ENCODE results near the gene CABS1.

CABS1 gene

DNA sequence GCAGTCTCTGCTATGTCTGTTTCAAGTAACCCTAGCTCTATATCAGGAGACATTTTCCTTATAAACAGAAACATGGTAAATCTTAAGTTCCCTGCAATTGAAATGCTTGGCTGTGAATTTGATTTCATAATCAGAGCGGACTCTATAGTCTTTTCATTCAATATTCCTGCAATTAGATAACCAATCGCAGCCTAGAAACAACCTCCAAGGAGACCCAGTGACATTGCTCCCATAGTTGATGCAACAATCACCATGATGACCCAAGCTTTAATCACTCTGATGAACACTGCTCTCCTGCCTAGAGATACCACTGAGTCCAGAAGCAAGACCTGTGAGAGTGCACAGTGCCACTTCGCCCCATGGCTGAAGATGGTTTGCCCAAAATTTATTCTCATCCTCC, at the start of gene CABS1:
CABS1 (plus strand) TSS at position 301 of the 400 bp plus-strand sequence; CDS start at position 360, 59 bp downstream.
- DNase-seq: no peak

DNA sequence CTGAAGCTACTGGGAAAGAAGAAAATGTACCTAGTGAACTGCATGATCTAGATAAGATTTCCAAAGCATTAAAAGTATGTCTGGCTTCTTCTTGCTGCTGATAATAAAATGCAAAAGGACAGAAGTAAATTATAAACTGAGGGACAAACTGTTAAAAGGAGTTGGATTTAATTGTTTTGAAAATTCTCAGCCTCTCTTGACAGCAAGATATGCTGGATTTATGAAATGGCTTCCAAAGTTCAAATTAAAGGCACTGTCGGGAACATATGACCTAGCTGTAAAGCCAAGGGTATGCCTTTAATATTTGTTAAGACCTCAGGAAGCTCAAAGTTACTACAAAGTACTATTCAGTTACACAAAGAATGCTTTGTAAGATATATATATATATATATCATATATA, 46.1 kb upstream of the CABS1 start:
- DNase-seq: no peak

DNA sequence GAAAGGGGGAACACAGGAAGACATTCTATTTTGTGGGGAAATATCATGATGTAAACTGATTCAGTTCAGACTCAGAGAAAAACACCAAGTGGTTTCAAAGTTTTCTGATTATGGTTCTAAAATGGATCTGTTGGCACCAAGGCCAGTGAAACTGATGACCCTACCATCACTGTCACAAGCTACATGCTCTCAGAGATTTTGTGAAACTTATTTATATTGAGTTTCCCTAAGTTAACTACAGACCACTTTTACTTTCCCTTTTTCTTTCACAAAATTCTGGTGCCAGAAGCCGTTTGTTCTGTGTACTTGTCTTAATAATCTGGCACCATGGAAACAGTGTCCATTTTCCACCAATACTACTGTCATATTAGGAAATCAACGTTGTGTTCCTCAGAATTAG, 43.4 kb upstream of the CABS1 start:
- DNase-seq: no peak

DNA sequence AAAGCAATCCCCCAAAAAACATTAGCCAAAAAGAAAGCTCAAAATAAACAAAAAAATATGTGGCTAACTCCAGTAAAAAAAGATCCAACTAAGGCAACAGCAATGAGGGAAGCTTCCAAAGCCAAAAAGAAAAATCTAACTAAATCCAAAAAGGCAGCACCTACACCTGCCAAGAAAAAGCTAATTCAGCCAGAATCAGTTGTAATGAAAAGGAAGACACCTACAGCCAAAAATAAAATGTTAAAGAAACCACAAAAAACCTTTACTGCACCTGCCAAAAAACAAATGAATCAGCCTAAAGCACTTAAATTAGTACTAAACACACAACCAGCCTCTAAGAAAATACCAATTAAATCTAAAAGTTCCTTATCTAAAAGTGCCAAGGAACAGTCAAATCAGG, 37.2 kb upstream of the CABS1 start:
- no peak for DNase-seq

DNA sequence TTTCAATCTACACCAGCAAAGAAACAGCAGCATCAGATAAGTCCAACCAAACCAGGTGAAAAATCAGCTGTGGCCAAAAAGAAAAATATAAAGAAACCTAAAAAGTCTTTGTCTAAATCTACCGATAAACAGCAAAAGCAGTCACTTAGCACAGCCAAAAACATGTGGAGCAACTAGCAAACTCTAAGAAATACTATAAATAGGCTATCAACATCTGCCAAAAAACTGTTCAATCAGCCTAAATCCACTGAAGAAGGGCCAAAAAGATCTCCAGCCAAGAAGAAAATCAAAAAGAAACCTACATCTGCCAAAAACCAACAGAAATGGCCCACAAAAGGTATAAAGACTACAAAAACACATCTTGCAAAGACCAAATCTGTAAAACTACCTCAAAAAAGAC, 36.7 kb upstream of the CABS1 start:
- no peak for DNase-seq

DNA sequence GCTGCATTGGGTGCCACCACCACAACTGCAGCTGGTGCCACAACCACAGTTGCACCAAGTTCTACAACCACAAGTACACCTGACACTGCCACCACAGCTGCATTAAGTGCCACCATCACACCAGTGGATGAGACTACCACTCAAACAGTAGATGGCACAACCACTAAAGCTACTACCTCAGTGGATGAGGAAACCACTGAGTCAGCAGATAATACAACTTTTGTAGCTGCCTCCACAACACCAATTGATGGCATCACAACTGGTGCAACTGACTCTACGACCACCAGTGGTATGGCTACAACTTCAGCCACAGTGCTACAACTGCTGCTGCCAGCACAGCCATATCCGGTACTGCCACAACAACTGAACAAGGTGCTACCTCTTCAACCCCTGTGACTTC, 35.1 kb upstream of the CABS1 start:
- DNase-seq: no peak

DNA sequence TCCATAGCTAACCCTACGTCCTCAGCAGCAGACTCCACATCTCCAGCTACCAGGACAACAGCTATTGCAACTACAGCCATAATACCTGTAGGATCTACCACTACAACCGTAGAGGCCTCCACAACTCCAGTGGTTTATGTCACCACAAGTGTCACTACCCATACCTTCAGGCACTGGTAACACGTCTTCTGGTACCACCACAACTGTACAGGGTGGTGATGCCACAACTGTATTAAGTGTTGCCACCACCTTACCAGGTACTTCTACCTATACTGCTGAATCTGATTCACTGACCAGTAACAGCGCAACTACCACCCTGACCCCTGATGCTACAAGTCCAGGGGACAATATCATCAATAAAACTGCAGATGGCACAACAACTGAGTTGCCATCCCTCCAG, 34.6 kb upstream of the CABS1 start:
- DNase-seq: no peak

DNA sequence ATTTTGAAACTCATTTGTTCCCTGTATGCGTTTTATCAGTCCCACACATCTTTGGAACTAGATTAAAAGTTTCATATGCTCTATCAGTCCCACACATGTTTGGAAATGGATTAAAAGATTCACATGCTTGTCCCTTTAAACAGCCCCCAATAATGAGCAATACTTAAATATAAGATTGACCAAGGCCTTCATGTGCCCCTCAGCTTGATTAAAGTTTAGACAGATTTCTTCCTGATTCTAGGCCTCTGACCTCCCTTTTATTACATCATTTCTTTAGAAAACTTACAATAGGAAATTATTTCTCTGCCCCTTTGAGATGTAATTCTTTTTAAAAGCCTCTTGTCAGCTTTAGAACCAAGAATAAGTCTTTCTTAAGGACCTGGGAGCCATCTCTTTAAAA, 31.7 kb upstream of the CABS1 start:
- DNase-seq: no peak

DNA sequence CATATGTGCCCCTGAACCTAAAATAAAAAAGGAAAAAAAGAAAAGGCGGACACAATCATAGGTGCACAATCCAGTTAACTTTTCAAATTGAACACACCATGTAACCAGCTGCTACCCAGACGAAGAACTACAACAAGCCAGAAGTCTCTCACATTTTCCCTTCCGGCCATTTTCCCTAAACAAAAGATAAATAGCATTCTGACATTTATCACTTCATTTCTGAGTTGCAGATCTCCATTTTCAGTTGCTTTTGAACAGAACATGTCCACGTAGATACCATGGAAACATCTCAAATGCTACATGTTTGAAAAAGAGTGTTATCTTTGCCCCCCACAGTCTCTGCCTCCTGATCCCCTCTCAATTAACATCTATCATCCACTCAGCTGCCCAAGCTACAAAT, 29.2 kb upstream of the CABS1 start:
- DNase-seq: no peak

DNA sequence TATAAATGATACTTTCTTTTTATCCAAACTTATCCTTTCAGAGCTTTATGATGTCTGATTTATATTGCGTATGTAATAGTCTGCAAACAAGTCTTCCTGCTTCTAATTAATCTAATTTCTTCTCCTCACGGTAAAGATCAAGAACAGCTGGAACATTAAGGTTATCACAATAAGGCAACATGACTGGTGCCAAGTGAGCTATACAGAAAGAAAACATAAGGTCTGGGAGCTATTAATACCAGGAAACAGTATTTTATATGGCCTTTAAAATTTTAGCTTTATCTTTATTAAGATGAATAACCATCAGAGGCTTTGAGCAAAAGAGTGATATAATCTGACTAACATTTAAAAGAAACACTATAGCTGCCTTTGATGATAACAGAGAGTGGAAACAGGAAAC, 28.7 kb upstream of the CABS1 start:
- no peak for DNase-seq

DNA sequence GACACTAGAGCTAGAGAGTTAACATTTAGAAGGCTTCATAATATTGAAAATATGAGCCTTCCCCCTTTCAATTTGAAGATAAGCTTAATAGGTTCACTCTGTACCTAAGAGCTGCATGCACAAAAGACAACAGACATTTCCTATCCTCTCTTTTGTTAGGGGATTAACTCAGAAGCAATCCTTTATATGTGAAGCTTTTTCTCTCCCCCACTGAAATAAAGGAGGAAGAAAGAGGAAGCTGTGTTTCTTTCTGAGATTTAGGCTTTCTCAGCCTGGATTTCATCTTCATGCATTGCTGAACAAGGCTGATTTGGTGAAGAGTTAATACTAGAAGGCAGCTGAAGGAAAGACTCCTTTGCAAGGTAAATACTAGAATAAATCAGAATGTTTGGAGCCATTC, 21.0 kb upstream of the CABS1 start:
- no peak for DNase-seq

DNA sequence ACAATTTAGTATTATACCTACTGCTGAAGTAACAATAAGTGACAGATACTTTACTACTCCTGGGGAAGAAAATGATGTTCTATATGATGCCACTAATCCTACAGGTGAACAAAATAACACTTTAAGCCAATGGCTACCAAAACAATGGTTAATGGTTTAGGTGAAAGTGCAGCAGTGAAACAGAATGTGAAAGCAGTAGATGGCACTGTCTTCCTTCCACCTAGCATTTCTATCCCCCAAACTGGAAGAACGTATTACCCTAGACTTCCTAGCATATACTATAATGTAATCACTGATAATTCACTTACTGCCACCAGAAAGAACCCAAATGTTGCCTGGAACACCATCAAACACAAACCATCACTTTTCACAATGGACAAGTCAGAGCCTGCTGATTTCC, 18.9 kb upstream of the CABS1 start:
- no peak for DNase-seq

DNA sequence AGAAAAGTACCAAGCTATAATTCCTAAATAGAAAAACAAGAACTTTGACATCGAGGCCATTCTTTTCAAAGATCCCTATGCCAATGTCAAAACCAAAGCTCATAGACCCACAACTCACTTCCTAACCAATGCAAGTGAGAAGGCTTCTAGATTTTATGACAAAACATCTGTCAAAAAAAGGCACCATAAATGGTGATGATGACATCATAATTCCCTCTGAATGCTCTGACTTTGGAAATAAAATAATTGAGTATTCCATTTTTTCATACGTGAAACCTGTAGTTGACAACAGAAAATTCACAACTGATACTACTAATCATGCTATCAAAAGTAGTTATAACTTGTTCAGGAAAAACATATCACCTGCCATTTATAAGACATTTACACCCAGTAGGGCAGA, 8.7 kb upstream of the CABS1 start:
- DNase-seq: no peak

DNA sequence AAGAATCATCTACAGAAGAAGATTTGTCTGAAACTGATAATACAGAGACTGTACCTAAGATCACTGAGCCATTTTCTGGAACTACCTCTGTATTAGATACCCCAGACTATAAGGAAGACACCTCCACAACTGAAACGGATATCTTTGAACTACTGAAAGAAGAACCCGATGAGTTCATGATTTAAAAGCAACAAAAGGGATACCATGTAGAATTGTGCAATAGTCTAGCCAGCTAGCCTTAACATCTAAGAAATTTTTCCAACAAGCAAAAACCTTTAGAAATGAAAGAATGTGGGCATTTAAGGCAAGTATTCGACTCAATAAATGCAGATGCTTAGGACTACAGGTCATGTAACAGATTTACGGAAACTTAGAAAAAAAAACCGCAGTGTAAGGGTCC, 1.3 kb downstream of the CABS1 start:
- DNase-seq: no peak

DNA sequence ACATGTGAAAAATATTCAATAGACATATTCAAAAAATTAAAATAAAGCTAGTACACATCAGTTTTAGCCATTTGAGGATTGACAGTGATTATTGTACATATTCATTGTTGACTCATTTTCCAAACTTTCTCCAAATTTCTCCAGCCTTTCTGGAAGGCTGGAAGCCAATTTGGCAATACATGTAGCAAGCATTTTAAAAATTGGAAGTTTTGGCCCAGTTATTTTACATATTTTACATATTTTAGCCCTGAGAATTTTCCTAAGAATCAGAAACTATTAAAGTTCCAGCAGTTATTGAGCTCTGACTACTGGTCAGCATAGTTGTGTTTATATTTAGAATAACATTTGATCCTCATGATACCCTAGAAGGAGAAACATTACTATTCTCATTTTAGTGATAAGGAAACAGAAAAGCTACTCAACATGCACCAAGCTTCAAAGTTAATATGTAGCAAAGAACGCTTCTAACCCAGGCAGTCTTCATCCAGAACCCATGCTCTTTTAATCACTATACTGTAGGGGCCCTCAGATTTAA, 3.2 kb downstream of the CABS1 start:
- DNase-seq: no peak

DNA sequence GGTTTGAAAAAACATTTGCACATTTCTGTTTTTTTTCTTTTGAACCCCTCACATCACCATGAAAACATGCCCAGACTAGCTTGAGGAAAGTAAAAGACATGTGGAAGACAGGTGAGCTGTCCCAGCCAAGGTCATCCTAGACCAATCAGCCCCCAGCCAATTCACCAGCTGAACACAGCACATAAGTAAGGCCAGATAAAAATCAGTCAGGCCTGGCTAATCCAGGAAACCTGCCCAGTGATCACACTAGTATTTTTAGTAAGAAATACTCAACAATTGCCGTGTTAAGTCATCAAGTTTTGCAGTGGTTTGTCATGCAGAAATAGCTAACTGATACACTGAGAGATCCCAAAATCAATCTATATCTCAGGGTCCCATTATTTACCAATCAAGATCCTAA, 21.4 kb downstream of the CABS1 start:
- no peak for DNase-seq

DNA sequence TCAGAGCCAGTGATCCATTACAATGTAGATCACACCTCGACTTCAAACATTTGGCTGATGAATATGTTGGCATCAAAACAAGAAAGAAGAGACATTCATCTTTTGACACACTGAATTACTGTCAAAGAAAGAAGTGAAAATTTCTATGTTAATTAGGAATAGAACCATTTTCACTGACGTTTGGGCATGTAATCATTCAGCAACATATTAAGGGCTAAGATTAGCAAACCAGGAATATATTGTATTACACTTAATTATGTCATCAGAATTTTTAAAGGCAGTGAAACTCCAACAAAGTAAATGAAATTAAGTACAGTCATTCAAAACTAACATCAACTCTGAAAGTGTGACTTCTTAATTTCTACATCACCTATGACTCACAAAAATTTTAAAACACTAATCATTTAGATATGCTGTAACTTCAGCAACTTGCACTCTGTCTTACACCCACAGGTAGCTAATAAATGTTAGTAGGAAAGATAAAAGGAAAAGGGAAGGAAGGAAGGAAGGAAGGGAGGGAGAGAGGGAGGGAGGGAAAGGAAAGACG, 24.4 kb downstream of the CABS1 start:
- no peak for DNase-seq

DNA sequence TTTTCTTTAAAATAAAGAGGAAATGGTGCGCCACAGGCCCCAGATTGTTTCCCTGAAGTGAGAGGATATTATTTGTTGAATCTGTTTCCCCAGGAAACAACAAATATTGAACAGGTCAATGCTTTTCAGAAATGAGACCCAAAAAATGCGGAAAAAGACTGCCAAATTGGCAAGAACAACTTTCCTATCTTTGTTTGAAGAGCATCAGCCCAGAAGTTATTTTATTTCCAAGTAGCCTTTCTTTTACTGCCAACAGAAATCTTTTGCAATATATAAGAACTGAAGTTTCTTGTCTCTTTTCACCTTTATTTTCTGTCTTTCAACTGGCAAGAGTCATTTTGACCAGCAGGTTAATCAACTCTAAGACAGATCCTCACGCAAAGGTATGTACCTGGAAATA, 25.7 kb downstream of the CABS1 start, which contains the start of gene SMR3A:
SMR3A (plus strand) TSS at position 301 of the 400 bp plus-strand sequence. CDS start 1,356 bp downstream, outside the sequence.
- no peak for DNase-seq

DNA sequence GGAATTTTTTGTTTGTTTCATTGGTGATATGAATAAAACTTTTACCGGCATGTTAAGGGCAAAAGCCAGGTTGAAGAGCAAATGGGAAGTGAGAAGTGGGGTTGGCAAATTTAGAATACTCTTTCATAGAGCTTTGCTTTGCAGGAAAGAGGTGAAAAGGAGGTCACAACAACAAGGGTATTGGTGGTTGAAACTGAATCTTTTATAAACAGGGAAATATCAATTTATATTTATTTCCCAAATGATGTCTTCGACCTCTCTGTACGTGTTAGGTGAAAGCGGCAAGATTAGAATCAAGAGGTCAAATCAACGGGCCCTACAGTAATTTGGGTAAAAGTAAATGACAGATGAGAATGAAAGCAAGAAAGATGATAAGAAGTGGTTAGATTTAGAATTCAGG, 29.2 kb downstream of the CABS1 start:
- no peak for DNase-seq

DNA sequence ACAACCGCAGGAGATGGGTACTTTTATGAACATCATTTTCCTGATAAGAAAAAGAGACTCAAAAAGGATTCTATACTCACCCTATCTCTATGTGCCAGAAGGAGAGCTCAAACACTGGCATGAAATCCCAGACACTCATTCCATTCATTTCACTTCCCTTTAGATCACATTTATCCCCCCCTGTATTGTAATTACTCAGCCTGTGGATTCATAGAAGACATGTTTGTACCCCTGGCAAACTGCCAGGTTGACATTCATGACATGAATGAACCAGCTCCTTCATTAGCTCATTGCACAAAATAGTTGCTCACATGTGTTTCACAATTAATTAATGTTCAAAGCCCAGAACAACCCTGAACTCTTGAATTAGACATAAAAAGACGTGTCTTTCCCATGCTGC, 30.7 kb downstream of the CABS1 start:
- DNase-seq: no peak

DNA sequence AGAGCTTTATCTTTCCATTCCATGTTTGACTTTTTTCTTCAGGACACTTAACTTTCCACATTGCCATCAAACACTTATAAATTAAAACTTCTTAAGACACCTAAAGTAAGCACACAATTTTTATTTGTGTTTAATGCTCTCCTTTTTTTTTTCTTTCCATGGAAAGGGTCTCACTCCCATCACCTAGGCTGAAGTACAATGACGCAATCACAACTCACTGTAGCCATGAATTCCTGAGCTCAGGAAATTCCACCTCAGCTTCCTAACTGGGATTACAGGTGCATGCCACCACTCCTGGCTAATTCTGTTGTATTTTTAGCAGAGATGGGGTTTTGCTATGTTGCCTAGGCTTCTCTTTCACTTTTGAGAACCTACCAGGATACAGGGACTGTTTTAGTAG, 33.0 kb downstream of the CABS1 start:
- no peak for DNase-seq

DNA sequence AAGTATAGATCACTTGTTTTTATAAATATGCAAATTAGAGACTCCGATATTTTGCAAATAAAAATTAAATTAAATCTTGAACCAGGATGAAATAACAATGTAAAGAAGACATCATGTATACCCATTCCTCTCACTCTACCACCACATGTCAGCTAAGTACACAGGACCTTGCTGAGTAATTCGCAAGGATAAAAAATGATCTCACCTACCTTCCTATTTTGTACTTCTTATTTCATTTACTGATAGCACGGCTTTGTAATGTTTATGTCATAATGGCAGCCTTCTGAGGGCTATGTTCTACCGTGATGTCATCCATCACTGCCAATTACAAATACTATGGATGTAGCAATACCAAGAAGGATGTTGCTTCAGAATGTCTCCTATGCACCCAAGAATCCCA, 37.2 kb downstream of the CABS1 start:
- no peak for DNase-seq

DNA sequence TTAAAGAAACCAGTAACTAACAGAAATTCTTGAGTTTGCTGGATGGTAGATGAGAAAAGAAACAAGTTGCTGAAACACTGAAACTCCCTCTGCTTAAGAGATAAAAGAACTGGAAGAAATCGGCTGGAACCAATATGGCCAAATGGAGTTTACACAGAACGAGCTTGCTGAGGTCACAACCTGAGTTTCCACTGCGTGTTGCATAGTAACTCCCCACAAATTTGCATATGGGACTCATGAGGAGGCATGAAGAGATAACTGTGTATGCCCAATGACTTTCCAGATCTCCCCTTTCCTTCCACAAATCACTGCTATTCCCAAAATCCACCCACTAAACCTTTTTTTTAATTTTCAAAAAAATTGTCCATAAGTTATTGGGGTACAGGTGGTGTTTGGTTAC, 38.0 kb downstream of the CABS1 start:
- no peak for DNase-seq

DNA sequence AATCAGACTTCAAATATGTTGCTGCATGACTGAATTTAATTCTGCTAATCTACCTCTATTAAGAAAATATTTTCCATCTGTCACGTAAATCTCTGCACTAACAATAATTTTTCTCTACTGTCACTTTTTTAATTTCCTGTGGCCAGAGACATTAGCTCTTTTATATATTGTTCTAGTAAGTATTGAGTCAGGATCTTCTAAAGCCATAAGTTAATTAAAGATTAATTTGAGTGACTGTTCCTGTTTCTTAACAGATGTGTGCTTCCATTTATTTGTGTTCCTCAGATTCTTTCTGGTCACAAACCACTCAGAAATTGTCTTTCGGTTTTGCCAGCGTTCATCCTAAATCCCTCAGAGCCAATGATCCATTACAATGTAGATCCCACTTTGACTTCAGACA, 45.8 kb downstream of the CABS1 start:
- no peak for DNase-seq

DNA sequence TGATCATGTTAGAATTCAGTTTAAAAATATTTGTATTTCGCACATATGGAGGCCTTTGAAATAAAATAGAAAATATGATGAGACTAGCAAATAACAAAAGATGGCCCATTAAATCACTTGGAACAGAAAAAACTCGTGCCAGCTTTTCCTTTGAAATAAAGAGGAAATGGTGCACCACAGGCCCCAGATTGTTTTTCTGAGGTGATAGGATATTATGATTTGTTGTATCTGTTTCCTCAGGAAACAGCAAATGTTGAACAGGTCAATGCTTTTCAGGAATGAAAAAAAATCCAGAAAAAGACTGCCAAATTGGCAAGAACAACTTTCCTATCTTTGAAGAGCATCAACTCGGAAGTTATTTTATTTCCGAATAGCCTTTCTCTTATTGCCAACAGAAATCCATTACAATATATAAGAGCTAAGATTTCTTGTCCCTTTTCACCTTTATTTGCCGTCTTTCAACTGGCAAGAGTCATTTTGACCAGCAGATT, 48.0 kb downstream of the CABS1 start, which contains the start of gene SMR3B:
SMR3B (plus strand) TSS at position 441 of the 491 bp plus-strand sequence. CDS start 1,380 bp downstream, outside the sequence.
- DNase-seq: no peak
